Activated CD8-positive, alpha-beta T cell treated with anti-CD3 and anti-CD28 coated beads, Interleukin-2, amount 10 ng/mL, durations not matched to agents 7 days and 5 days (primary cell): Measurements from ENCODE around the gene OXCT1. TPM values are rescaled to one million over a fixed set of nuclear protein-coding genes. Genes with fewer than 3 reads are reported as not detected.

ENCODE experiments used
- ATAC-seq: fragments of 150-1000 bp; cut with Tn5 transposase; one replicate; pipeline ENCODE4 v1.10.0; 2021; ENCODE audit warnings: moderate library complexity
- CTCF ChIA-PET: fragments of 350-600 bp; sonication (Branson Sonifier 250); formaldehyde crosslinking; loops from one replicate; lab custom pipeline; 2021; ENCODE audit warnings: antibody characterized with exemption; lab: Charles Lee
- POLR2A ChIA-PET: fragments of 350-600 bp; sonication (Branson Sonifier 250); formaldehyde crosslinking; loops from one replicate; lab custom pipeline; 2021; ENCODE audit warnings: antibody characterized with exemption; lab: Charles Lee
- DNase-seq: peaks from one replicate; pipeline ENCODE4 v3.0.0-alpha.2; 2020
- H3K27ac Mint-ChIP-seq: one replicate; pipeline ENCODE4 v1.8.0; 2021; ENCODE audit warnings: mild to moderate bottlenecking, mixed read lengths
- H3K27me3 Mint-ChIP-seq: one replicate; pipeline ENCODE4 v1.8.0; 2021; ENCODE audit warnings: low read depth, mixed read lengths
- H3K36me3 Mint-ChIP-seq: one replicate; pipeline ENCODE4 v1.8.0; 2021; ENCODE audit warnings: low read depth, mixed read lengths
- H3K4me1 Mint-ChIP-seq: one replicate; pipeline ENCODE4 v1.8.0; 2021; ENCODE audit warnings: low read depth, mixed read lengths
- H3K4me3 Mint-ChIP-seq: one replicate; pipeline ENCODE4 v1.8.0; 2021; ENCODE audit warnings: mild to moderate bottlenecking, mixed read lengths
- H3K9me3 Mint-ChIP-seq: one replicate; pipeline ENCODE4 v1.8.0; 2022; ENCODE audit warnings: mixed read lengths; ENCODE audit not compliant: insufficient read depth
- total RNA-seq, 2 experiments: library from RNA; stranded (reverse); gene quantifications; one replicate each; pipeline ENCODE4 v1.2.3, GENCODE V29; 2021

OXCT1 gene
- total RNA-seq, 2 experiments from 2014 or later: 59.3 to 61.0 TPM

DNA sequence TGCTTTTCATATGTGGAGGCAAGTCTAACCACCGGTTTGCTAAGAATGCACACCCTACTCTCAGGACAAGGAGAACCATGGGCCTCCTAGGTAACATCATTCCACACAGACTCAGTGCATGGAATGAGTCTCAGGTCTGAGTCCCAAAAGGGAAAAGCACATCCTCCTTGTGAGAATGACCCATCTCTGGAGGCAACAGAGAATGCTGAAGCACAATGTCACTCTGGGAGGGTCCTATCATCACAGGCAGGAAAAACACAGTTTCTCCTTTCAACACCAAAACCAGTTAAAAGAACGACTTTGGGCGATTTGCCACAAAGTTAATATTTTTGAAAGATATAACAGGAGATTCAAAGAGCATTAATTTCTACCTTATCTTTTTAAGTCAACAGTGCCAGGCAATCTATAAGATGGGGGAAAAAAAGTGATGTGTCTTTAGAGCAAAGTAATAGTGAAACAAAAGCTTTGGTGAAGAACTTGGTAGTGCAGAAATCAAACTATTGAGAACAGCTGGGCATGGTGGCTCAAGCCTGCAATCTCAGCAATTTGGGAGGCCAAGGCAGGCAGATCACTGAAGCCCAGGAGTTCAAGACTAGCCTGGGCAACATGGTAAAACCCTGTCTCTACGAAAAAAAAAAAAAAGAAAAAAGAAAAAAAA, 97.3 kb downstream of the OXCT1 start:
- H3K9me3 Mint-ChIP-seq: no peaks in the 10 kb centered on the region
- DNase-seq (no peak), ATAC-seq (no peak)
- CTCF ChIA-PET: interaction anchor here (1.3 to 1.9 kb wide), 2 partner anchors 12 to 71 kb away, joined by 3 to 4 read pairs; no protein-coding TSS in a partner anchor
- H3K27ac Mint-ChIP-seq: no peak overlapping the region
- H3K4me1 Mint-ChIP-seq: peaks cover 16% of the 10 kb centered on the region
- no peak overlapping the region for H3K4me3 Mint-ChIP-seq
- POLR2A ChIA-PET: no interaction called here
- peaks cover 33% of the 10 kb centered on the region for H3K36me3 Mint-ChIP-seq
- H3K27me3 Mint-ChIP-seq: no peaks in the 10 kb centered on the region

GRCh38 chr5:41772056-41772455, 98.2 kb downstream of the OXCT1 start:
- no peak for DNase-seq
- Mint-ChIP-seq H3K9me3 (no peaks in the 10 kb centered on the region), H3K27ac (no peak overlapping the region), H3K4me1 (peaks cover 16% of the 10 kb centered on the region), H3K36me3 (peaks cover 35% of the 10 kb centered on the region), H3K27me3 (no peaks in the 10 kb centered on the region), H3K4me3 (no peak overlapping the region)
- ChIA-PET POLR2A (no interaction called here), CTCF (no interaction called here)
- ATAC-seq: no peak

DNA sequence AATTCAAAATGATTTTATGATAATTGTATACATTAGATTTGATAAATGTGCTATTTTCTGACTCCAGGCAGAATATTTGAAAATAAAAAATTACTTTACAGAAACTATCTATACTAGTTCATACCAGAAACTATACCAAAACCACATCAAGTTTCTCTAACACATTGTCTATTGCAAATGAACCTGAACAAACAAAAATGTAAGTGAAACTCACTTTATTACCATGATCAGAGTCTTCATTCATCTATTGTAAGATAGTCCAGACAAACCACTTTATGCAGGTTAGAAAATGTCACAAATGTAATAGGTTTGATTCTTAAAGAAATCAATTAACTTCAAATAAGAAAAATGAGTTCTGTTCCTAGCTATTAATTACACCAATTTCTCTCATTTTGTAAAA, 99.4 kb downstream of the OXCT1 start:
- POLR2A ChIA-PET: no interaction called here
- Mint-ChIP-seq H3K9me3 (no peaks in the 10 kb centered on the region), H3K4me1 (peaks cover 16% of the 10 kb centered on the region), H3K27me3 (no peaks in the 10 kb centered on the region), H3K27ac (no peak overlapping the region), H3K36me3 (peaks cover 35% of the 10 kb centered on the region), H3K4me3 (no peak overlapping the region)
- CTCF ChIA-PET: interaction anchor here (1.3 kb wide), 1 partner anchor 287 kb away, joined by 3 read pairs; no protein-coding TSS in a partner anchor
- ATAC-seq (no peak), DNase-seq (no peak)

- H3K9me3 Mint-ChIP-seq: no peaks in the 10 kb centered on the region
- no peak for DNase-seq
- ATAC-seq: no peak
- peaks cover 16% of the 10 kb centered on the region for H3K4me1 Mint-ChIP-seq
- peaks cover 29% of the 10 kb centered on the region for H3K36me3 Mint-ChIP-seq
- POLR2A ChIA-PET: interaction anchor here (0.7 kb wide), 1 partner anchor 135 kb away, joined by 4 read pairs; the partner anchor contains the start of gene RIMOC1
- H3K4me3 Mint-ChIP-seq: no peak overlapping the region
- CTCF ChIA-PET: interaction anchor here (1.2 to 1.3 kb wide), 2 partner anchors 10 to 88 kb away, joined by 4 to 5 read pairs; no protein-coding TSS in a partner anchor
- no peaks in the 10 kb centered on the region for H3K27me3 Mint-ChIP-seq
- H3K27ac Mint-ChIP-seq: no peak overlapping the region
Measured at GRCh38 chr5:41768692-41769091, 101.5 kb downstream of the OXCT1 start.

GRCh38 chr5:41764650-41765049, 105.6 kb downstream of the OXCT1 start:
- ChIA-PET CTCF (interaction anchor here (0.6 to 1.1 kb wide), 3 partner anchors 18 to 334 kb away, joined by 3 to 4 read pairs (median 3); no protein-coding TSS in a partner anchor), POLR2A (no interaction called here)
- Mint-ChIP-seq H3K27ac (no peak overlapping the region), H3K4me3 (no peak overlapping the region), H3K36me3 (peaks cover 34% of the 10 kb centered on the region), H3K9me3 (no peaks in the 10 kb centered on the region), H3K27me3 (no peaks in the 10 kb centered on the region), H3K4me1 (no peaks in the 10 kb centered on the region)
- DNase-seq (no peak), ATAC-seq (no peak)

DNA sequence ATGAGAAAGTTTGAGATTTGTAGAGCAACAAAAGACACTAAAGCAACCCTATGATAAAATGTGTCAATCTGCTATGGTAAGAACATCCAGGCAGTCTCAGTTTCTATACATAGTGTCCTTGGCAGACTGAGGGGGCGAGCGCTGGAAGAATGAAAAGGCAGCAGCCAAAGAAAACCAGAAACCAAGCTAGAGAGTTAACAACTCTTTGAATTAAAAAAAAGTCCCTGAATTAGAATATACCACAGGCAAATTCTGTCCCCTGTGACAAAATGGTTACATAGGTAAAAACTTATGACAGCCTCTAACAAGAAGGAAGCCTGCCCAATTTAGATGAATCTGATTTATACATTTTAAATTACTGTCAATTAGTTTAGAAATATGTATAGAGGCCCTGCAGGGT, 106.7 kb downstream of the OXCT1 start:
- peaks cover 37% of the 10 kb centered on the region for H3K36me3 Mint-ChIP-seq
- ChIA-PET CTCF (interaction anchor here (0.8 kb wide), 1 partner anchor 12 kb away, joined by 3 read pairs; no protein-coding TSS in a partner anchor), POLR2A (no interaction called here)
- DNase-seq (no peak), ATAC-seq (no peak)
- no peak overlapping the region for H3K27ac Mint-ChIP-seq
- H3K4me3 Mint-ChIP-seq: no peak overlapping the region
- no peaks in the 10 kb centered on the region for H3K4me1 Mint-ChIP-seq
- H3K27me3 Mint-ChIP-seq: no peaks in the 10 kb centered on the region
- H3K9me3 Mint-ChIP-seq: no peaks in the 10 kb centered on the region

DNA sequence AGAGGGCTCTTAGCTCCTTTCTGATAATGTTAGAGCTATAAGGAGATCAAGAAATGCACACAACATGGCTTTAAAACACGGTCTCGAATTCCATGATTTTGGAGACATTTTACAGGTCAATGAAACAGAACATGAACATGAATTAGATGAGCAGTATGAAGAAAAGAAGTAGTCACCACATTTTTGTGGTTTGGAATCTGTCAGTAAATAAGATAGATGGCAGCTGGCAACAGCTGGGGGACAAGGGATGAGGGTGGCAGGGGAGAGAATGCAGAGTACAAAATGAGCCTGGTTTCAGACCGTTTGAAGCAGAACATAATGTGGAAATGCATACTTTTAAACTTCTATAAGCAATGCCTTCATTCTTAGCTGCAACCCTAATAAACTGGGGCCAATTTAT, 107.1 kb downstream of the OXCT1 start:
- ATAC-seq (no peak), DNase-seq (no peak)
- H3K9me3 Mint-ChIP-seq: no peaks in the 10 kb centered on the region
- no peak overlapping the region for H3K4me3 Mint-ChIP-seq
- no peaks in the 10 kb centered on the region for H3K4me1 Mint-ChIP-seq
- H3K27ac Mint-ChIP-seq: no peak overlapping the region
- H3K27me3 Mint-ChIP-seq: no peaks in the 10 kb centered on the region
- ChIA-PET POLR2A (no interaction called here), CTCF (interaction anchor here (0.8 kb wide), 1 partner anchor 13 kb away, joined by 3 read pairs; no protein-coding TSS in a partner anchor)
- H3K36me3 Mint-ChIP-seq: peaks cover 38% of the 10 kb centered on the region

DNA sequence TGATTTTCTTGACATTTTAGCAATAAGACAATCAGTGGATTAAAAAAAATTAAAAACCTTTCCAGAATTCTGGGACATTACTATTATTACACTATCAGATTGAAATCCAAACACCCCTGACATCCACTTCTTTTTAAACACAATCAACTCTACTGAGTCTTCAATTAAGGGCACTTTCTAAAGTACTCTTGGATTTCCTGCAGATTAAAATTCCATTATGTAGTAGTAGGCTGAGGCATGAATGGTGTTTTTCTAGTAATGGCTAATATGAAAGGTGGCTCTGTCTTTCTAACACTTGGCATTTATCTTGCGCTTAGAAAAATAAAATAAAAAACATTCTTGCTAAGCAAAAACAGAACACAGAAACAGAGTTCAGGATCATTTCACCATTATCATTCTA, 107.8 kb downstream of the OXCT1 start:
- Mint-ChIP-seq H3K27ac (no peak overlapping the region), H3K4me1 (no peaks in the 10 kb centered on the region), H3K27me3 (no peaks in the 10 kb centered on the region), H3K4me3 (no peak overlapping the region), H3K36me3 (peaks cover 41% of the 10 kb centered on the region), H3K9me3 (no peaks in the 10 kb centered on the region)
- DNase-seq: no peak
- ChIA-PET POLR2A (no interaction called here), CTCF (interaction anchor here (1.3 kb wide), 1 partner anchor 11 kb away, joined by 5 read pairs; no protein-coding TSS in a partner anchor)
- no peak for ATAC-seq

- Mint-ChIP-seq H3K27me3 (no peaks in the 10 kb centered on the region), H3K36me3 (peaks cover 47% of the 10 kb centered on the region), H3K9me3 (no peaks in the 10 kb centered on the region), H3K27ac (no peak overlapping the region), H3K4me1 (no peaks in the 10 kb centered on the region), H3K4me3 (no peak overlapping the region)
- ChIA-PET POLR2A (no interaction called here), CTCF (interaction anchor here (1.0 to 1.3 kb wide), 3 partner anchors 8 to 33 kb away, joined by 3 to 5 read pairs (median 4); no protein-coding TSS in a partner anchor)
- ATAC-seq (no peak), DNase-seq (no peak)
Measured at GRCh38 chr5:41761663-41762062, 108.6 kb downstream of the OXCT1 start.

GRCh38 chr5:41755705-41756104, 114.5 kb downstream of the OXCT1 start:
- CTCF ChIA-PET: interaction anchor here (0.7 to 3.2 kb wide), 8 partner anchors 9 to 606 kb away, joined by 3 to 19 read pairs (median 4); no protein-coding TSS in a partner anchor
- ATAC-seq (no peak), DNase-seq (no peak)
- Mint-ChIP-seq H3K27ac (no peak overlapping the region), H3K36me3 (peaks cover 49% of the 10 kb centered on the region), H3K4me1 (no peaks in the 10 kb centered on the region), H3K9me3 (no peaks in the 10 kb centered on the region), H3K4me3 (no peak overlapping the region), H3K27me3 (no peaks in the 10 kb centered on the region)
- POLR2A ChIA-PET: no interaction called here

- no peak overlapping the region for H3K4me3 Mint-ChIP-seq
- no peak for ATAC-seq
- H3K4me1 Mint-ChIP-seq: no peaks in the 10 kb centered on the region
- CTCF ChIA-PET: interaction anchor here (0.7 to 3.2 kb wide), 5 partner anchors 8 to 607 kb away, joined by 3 to 19 read pairs (median 4); no protein-coding TSS in a partner anchor
- DNase-seq: no peak
- peaks cover 51% of the 10 kb centered on the region for H3K36me3 Mint-ChIP-seq
- H3K27ac Mint-ChIP-seq: no peak overlapping the region
- H3K27me3 Mint-ChIP-seq: no peaks in the 10 kb centered on the region
- H3K9me3 Mint-ChIP-seq: no peaks in the 10 kb centered on the region
- POLR2A ChIA-PET: interaction anchor here (0.6 kb wide), 1 partner anchor 57 kb away, joined by 3 read pairs; no protein-coding TSS in a partner anchor
Measured at GRCh38 chr5:41754857-41755256, 115.4 kb downstream of the OXCT1 start.

- CTCF ChIA-PET: interaction anchor here (1.0 to 1.2 kb wide), 2 partner anchors 8 to 10 kb away, joined by 3 to 5 read pairs; no protein-coding TSS in a partner anchor
- no peak overlapping the region for H3K4me3 Mint-ChIP-seq
- H3K27me3 Mint-ChIP-seq: no peaks in the 10 kb centered on the region
Measured at GRCh38 chr5:41751867-41752266, 118.4 kb downstream of the OXCT1 start.

More at GRCh38 chr5:41751867-41752266, 118.4 kb downstream of the OXCT1 start:
- no peaks in the 10 kb centered on the region for H3K9me3 Mint-ChIP-seq
- DNase-seq (no peak), ATAC-seq (no peak)
- H3K4me1 Mint-ChIP-seq: no peaks in the 10 kb centered on the region
- peaks cover 28% of the 10 kb centered on the region for H3K36me3 Mint-ChIP-seq
- POLR2A ChIA-PET: no interaction called here
- no peak overlapping the region for H3K27ac Mint-ChIP-seq
